Measurements from ENCODE around the gene HLA-DMA. TPM values are rescaled to one million over a fixed set of nuclear protein-coding genes. Genes with fewer than 3 reads are reported as not detected.

The HLA-DMA gene
- total and polyA plus RNA-seq, 2 of the 4 experiments (the other 2 are of a cell fraction) = 2.3 to 8.3 TPM

GRCh38 chr6:32920715-32921114 is 32.2 kb downstream of the HLA-DMA start:
- Histone ChIP-seq H3K9me3 (ENCODE audit: control insufficient read depth, insufficient read depth, low read length) (no peaks in the 10 kb centered on the region), H2AK5ac (ENCODE audit: low read depth, low read length) (no peak overlapping the region), H3K9me1 (ENCODE audit: insufficient read depth, low read length) (no peaks in the 10 kb centered on the region), H2BK20ac (ENCODE audit: low read depth, low read length) (no peak overlapping the region), H4K5ac (ENCODE audit: low read depth, low read length) (no peak overlapping the region), H2AK9ac (replicated peaks; ENCODE audit: low read depth, low read length, poor library complexity) (no peak overlapping the region), H4K91ac (ENCODE audit: insufficient read depth, low read depth, low read length) (no peak overlapping the region), H3K4ac (ENCODE audit: low read depth, low read length) (no peak overlapping the region), H3K79me1 (ENCODE audit: low read depth in 1 of 2, low read length in 2 of 2) (no peaks in the 10 kb centered on the region), H3K4me3 (ENCODE audit: insufficient read depth, low read depth, low read length) (no peak overlapping the region), H2AFZ (replicated peaks; ENCODE audit: low read length, poor library complexity) (no peak overlapping the region), H2BK120ac (ENCODE audit: low read depth, low read length) (no peak overlapping the region), H2BK5ac (ENCODE audit: low read depth, low read length, poor library complexity, severe bottlenecking) (no peak overlapping the region), H3K4me1 (ENCODE audit: control insufficient read depth, insufficient read depth, low read length) (no peaks in the 10 kb centered on the region), H3K14ac (replicated peaks; ENCODE audit: low read depth, low read length) (no peak overlapping the region), H3K4me2 (ENCODE audit: low read depth, low read length) (no peak overlapping the region), H2BK15ac (ENCODE audit: low read depth, low read length) (no peak overlapping the region), H4K8ac (ENCODE audit: low read depth in 2 of 2, low read length in 2 of 2) (no peak overlapping the region), H3K27me3 (ENCODE audit: control insufficient read depth, insufficient read depth, low read length) (peaks cover 8% of the 10 kb centered on the region; the same call in 1 of the 2 replicates), H3K56ac (ENCODE audit: extremely low read depth, insufficient read depth, low read length) (no peak overlapping the region), H3K27ac (ENCODE audit: insufficient read depth, low read length) (no peak overlapping the region), H3K36me3 (ENCODE audit: control insufficient read depth, insufficient read depth, low read length) (no peaks in the 10 kb centered on the region), H4K20me1 (ENCODE audit: insufficient read depth, low read length) (no peaks in the 10 kb centered on the region), H3K9ac (ENCODE audit: low read depth, low read length) (no peak overlapping the region), H3K18ac (ENCODE audit: low read depth, low read length) (no peak overlapping the region), H3K23ac (ENCODE audit: low read depth, low read length) (no peak overlapping the region)
- DNase-seq (no peak), ATAC-seq (ENCODE audit: low read depth) (no peak)
- WGBS, 2 experiments (ENCODE audit: extremely low coverage in 2 of 2, insufficient read length in 1 of 2) = no CpG with 5 or more reads among the region's 2 CpGs
- dilution Hi-C loops (cut with HindIII; ENCODE audit: low sequenced_read_pairs, unreplicated experiment) (no loop called here), in situ Hi-C loops (cut with MboI; ENCODE audit: low sequenced_read_pairs) (no loop called here), intact Hi-C loops (cut with micrococcal nuclease) (no loop called here)
- CTCF ChIA-PET = interaction anchor here (1.3 kb wide), 1 partner anchor 64 kb away, joined by 3 read pairs; no protein-coding TSS in a partner anchor
- no peak for TF ChIP-seq RAD21 (IDR thresholded peaks at IDR 0.05; ENCODE audit: low read length)
- TF ChIP-seq BHLHE40 (IDR thresholded peaks at IDR 0.05; ENCODE audit: low read depth, low read length) = no peak
- no peak for TF ChIP-seq SMC3 (IDR thresholded peaks at IDR 0.05; ENCODE audit: low read depth, low read length)
- TF ChIP-seq MAFK (IDR thresholded peaks at IDR 0.05; ENCODE audit: low read depth, low read length) = no peak
- no peak for TF ChIP-seq NFE2L2 (IDR thresholded peaks at IDR 0.05; ENCODE audit: low read depth, low read length)
- TF ChIP-seq CTCF (conservative IDR thresholded peaks at IDR 0.05; ENCODE audit: low read depth, low read length) = no peak
- TF ChIP-seq MXI1 (IDR thresholded peaks at IDR 0.05; ENCODE audit: borderline replicate concordance, low read depth, low read length) = no peak
- TF ChIP-seq CHD1 (IDR thresholded peaks at IDR 0.05; ENCODE audit: low read depth, low read length) = no peak
- no peak for TF ChIP-seq USF2 (IDR thresholded peaks at IDR 0.05; ENCODE audit: low read depth, low read length)
- TF ChIP-seq MAZ (IDR thresholded peaks at IDR 0.05; ENCODE audit: borderline replicate concordance, low read depth, low read length) = no peak
- no peak for TF ChIP-seq RCOR1 (IDR thresholded peaks at IDR 0.05; ENCODE audit: insufficient replicate concordance, low read length)
- no peak for TF ChIP-seq FOS (IDR thresholded peaks at IDR 0.05; ENCODE audit: low read depth, low read length)
- no peak for TF ChIP-seq POLR2A (IDR thresholded peaks at IDR 0.05; ENCODE audit: low read depth, low read length)
- BruUV-seq (replicated peaks) = no TSS peak
- POLR2A ChIA-PET (ENCODE audit: unreplicated experiment) = interaction anchor here (1.3 kb wide), 1 partner anchor 51 kb away, joined by 4 read pairs; no protein-coding TSS in a partner anchor
